Type B pancreatic cell (in vitro differentiated cells): ENCODE data around the gene CCDC73. TPM values are rescaled to one million over a fixed set of nuclear protein-coding genes. Genes with fewer than 3 reads are reported as not detected.
A peak's percentile ranks its signal among the peaks of the same experiment; 100 is the strongest.

Source experiments
- DNase-seq: peaks from one replicate; pipeline ENCODE4 v3.0.0; 2021; ENCODE audit warnings: mixed read lengths; ENCODE audit not compliant: unreplicated experiment; ENCODE audit errors: extremely low spot score
- H3K27ac Mint-ChIP-seq: 2 replicates; pipeline ENCODE4 v1.8.0; 2021; ENCODE audit warnings: mild to moderate bottlenecking, mixed read lengths
- H3K27me3 Mint-ChIP-seq: 2 replicates; pipeline ENCODE4 v1.8.0; 2021; ENCODE audit warnings: mixed read lengths
- H3K36me3 Mint-ChIP-seq: 2 replicates; pipeline ENCODE4 v1.8.0; 2021; ENCODE audit warnings: mixed read lengths
- H3K4me1 Mint-ChIP-seq: one replicate; pipeline ENCODE4 v1.8.0; 2021; ENCODE audit warnings: mixed read lengths; ENCODE audit not compliant: unreplicated experiment
- H3K4me3 Mint-ChIP-seq: 2 replicates; pipeline ENCODE4 v1.8.0; 2021; ENCODE audit warnings: mild to moderate bottlenecking, mixed read lengths
- H3K9me3 Mint-ChIP-seq: 2 replicates; pipeline ENCODE4 v1.8.0; 2021; ENCODE audit warnings: mixed read lengths
- CTCF ChIP-seq: fragments of 200-600 bp; sonication (generic); conservative IDR thresholded peaks from 2 replicates; pipeline ENCODE4 v1.5.0; 2021; ENCODE audit warnings: antibody characterized with exemption, mild to moderate bottlenecking
- total RNA-seq: library from RNA; stranded (reverse); gene quantifications from 2 replicates; pipeline ENCODE4 v1.2.1, GENCODE V29; 2021; ENCODE audit warnings: low replicate concordance

CCDC73 gene
- total RNA-seq, 1 donor from 2014 or later, result 0.07 TPM

GRCh38 chr11:32796425-32796824 is 2.0 kb upstream of the CCDC73 start:
- no peak for TF ChIP-seq CTCF
- no peak overlapping the region for H3K4me3 Mint-ChIP-seq
- peaks cover 4% of the 10 kb centered on the region for H3K4me1 Mint-ChIP-seq
- no peak for DNase-seq
- H3K27me3 Mint-ChIP-seq, result peaks cover 18% of the 10 kb centered on the region
- no peaks in the 10 kb centered on the region for H3K9me3 Mint-ChIP-seq
- H3K27ac Mint-ChIP-seq, result no peak overlapping the region
- no peaks in the 10 kb centered on the region for H3K36me3 Mint-ChIP-seq

- peaks cover 21% of the 10 kb centered on the region for H3K27me3 Mint-ChIP-seq
- peak overlapping the region; percentile 35 for H3K4me3 Mint-ChIP-seq
- no peak for DNase-seq
- H3K4me1 Mint-ChIP-seq, result peaks cover 4% of the 10 kb centered on the region
- no peaks in the 10 kb centered on the region for H3K36me3 Mint-ChIP-seq
- no peak overlapping the region for H3K27ac Mint-ChIP-seq
- peak; percentile 93 for TF ChIP-seq CTCF
- H3K9me3 Mint-ChIP-seq, result no peaks in the 10 kb centered on the region
These were observed 1.4 kb downstream of the CCDC73 start for GRCh38 chr11:32792948-32793475.

GRCh38 chr11:32792111-32792947 is 2.1 kb downstream of the CCDC73 start:
- Mint-ChIP-seq H3K36me3 (no peaks in the 10 kb centered on the region), H3K4me1 (peaks cover 4% of the 10 kb centered on the region), H3K4me3 (peak overlapping the region; percentile 35), H3K9me3 (no peaks in the 10 kb centered on the region), H3K27me3 (peaks cover 21% of the 10 kb centered on the region), H3K27ac (no peak overlapping the region)
- no peak for TF ChIP-seq CTCF
- DNase-seq, result no peak

GRCh38 chr11:32790916-32791315 is 3.5 kb downstream of the CCDC73 start:
- Mint-ChIP-seq H3K9me3 (no peaks in the 10 kb centered on the region), H3K27ac (no peak overlapping the region), H3K27me3 (peaks cover 19% of the 10 kb centered on the region), H3K36me3 (no peaks in the 10 kb centered on the region), H3K4me1 (peaks cover 4% of the 10 kb centered on the region), H3K4me3 (no peak overlapping the region)
- no peak for DNase-seq
- TF ChIP-seq CTCF, result no peak

- H3K27ac Mint-ChIP-seq, result no peak overlapping the region
- no peaks in the 10 kb centered on the region for H3K9me3 Mint-ChIP-seq
- no peak overlapping the region for H3K4me3 Mint-ChIP-seq
- DNase-seq, result no peak
- no peaks in the 10 kb centered on the region for H3K4me1 Mint-ChIP-seq
- TF ChIP-seq CTCF, result no peak
- H3K36me3 Mint-ChIP-seq, result no peaks in the 10 kb centered on the region
- peaks cover 7% of the 10 kb centered on the region for H3K27me3 Mint-ChIP-seq
These were observed 7.7 kb downstream of the CCDC73 start for GRCh38 chr11:32786811-32787210.
